HuH-7.5 (cell line): ENCODE results near the gene MAP2K5.
"Not testable (repeated sequence)": the region's sequence is repeated elsewhere in the genome, so short reads cannot be mapped to it uniquely, and the experiment has no call there.

ENCODE experiments used
- DNase-seq: peaks from one replicate; pipeline ENCODE4 v3.0.0; 2011; ENCODE audit warnings: low spot score

The MAP2K5 gene

GRCh38 chr15:67672834-67673233 lies 130.3 kb downstream of the MAP2K5 start:
- DNase-seq, result not testable (repeated sequence)

GRCh38 chr15:67674983-67675382 lies 132.5 kb downstream of the MAP2K5 start:
- no peak for DNase-seq

GRCh38 chr15:67678089-67678488 lies 135.6 kb downstream of the MAP2K5 start:
- no peak for DNase-seq

- no peak for DNase-seq
Observed at GRCh38 chr15:67678993-67679392, 136.5 kb downstream of the MAP2K5 start.

GRCh38 chr15:67680641-67681040 lies 138.1 kb downstream of the MAP2K5 start:
- peak; percentile 10 for DNase-seq

- peak; percentile 7 for DNase-seq
Observed at GRCh38 chr15:67685008-67685599, 142.6 kb downstream of the MAP2K5 start.

- no peak for DNase-seq
Observed at GRCh38 chr15:67685716-67686115, 143.2 kb downstream of the MAP2K5 start.

- no peak for DNase-seq
Observed at GRCh38 chr15:67690936-67691335, 148.4 kb downstream of the MAP2K5 start.

- no peak for DNase-seq
Observed at GRCh38 chr15:67691450-67691849, 148.9 kb downstream of the MAP2K5 start.

- no peak for DNase-seq
Observed at GRCh38 chr15:67692573-67692972, 150.1 kb downstream of the MAP2K5 start.

GRCh38 chr15:67696087-67696486 lies 153.6 kb downstream of the MAP2K5 start:
- no peak for DNase-seq

GRCh38 chr15:67700023-67700422 lies 157.5 kb downstream of the MAP2K5 start:
- no peak for DNase-seq

- no peak for DNase-seq
Observed at GRCh38 chr15:67701669-67702068, 159.2 kb downstream of the MAP2K5 start.

GRCh38 chr15:67707520-67708283 lies 165.2 kb downstream of the MAP2K5 start:
- no peak for DNase-seq

GRCh38 chr15:67708500-67708899 lies 166.0 kb downstream of the MAP2K5 start:
- DNase-seq, result no peak

GRCh38 chr15:67715170-67715569 lies 172.7 kb downstream of the MAP2K5 start:
- no peak for DNase-seq

GRCh38 chr15:67716171-67716570 lies 173.7 kb downstream of the MAP2K5 start:
- DNase-seq, result no peak

- DNase-seq, result no peak
Observed at GRCh38 chr15:67717776-67718175, 175.3 kb downstream of the MAP2K5 start.

- DNase-seq, result no peak
Observed at GRCh38 chr15:67719330-67719959, 176.9 kb downstream of the MAP2K5 start.

GRCh38 chr15:67720556-67721175 lies 178.2 kb downstream of the MAP2K5 start:
- no peak for DNase-seq

- DNase-seq, result no peak
Observed at GRCh38 chr15:67722030-67722817, 179.7 kb downstream of the MAP2K5 start.
